ENCODE measurements around the gene MED12L.
"Not testable (repeated sequence)": the region's sequence is repeated elsewhere in the genome, so short reads cannot be mapped to it uniquely, and the experiment has no call there.

GRCh38 chr3:151081082-151081481, 4.4 kb upstream of the MED12L start:
- not testable (repeated sequence) for TF ChIP-seq CTCF (conservative IDR thresholded peaks at IDR 0.05; ENCODE audit: low read length); EZH2phosphoT487 (IDR thresholded peaks at IDR 0.05; ENCODE audit: borderline replicate concordance, low read depth, low read length)

All from OCI-LY7 (cell line).